Measurements from ENCODE around the gene CHCHD2. TPM values are rescaled to one million over a fixed set of nuclear protein-coding genes. Genes with fewer than 3 reads are reported as not detected.
A peak's percentile ranks its signal among the peaks of the same experiment; 100 is the strongest.

Gene CHCHD2
- total and polyA plus RNA-seq, 9 of the 15 experiments (the other 6 are each of a cell fraction or from before 2014, with no cell fraction given), result 145 to 1,044 (median 648) TPM

DNA sequence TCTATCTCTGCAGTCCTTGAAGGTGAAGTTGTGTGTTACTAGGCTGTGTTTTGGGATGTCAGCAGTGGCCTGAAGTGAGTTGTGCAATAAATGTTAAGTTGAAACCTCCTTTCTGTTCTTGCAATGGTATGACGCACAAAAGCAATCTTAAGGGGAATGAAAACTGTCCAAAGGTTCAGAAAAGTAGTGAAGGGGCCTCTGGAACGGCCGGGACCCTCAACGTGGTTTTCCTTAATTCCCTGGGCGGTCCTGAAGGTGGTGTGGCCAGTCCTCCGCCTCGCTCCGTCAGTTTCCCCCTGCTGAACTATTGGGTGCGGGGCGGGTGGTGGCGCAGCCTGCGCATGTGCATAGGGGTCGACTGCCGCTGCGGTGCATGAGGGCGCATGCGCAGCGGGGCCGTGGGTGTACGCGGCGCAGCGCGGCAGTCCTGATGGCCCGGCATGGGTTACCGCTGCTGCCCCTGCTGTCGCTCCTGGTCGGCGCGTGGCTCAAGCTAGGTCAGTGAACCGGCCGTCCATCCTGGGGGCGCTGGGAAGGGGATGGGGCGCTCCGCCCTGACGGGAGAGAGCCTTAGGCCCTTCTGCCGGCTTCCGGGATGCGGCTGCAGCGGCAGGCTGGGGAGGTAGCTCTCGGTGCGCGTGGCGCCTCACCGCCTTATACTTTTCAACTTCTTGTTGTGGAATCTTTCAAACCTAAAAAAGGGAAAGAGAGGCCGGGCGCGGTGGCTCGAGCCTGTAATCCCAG lies 42.2 kb downstream of the CHCHD2 start, which contains the start of gene SUMF2 (continued):
- TF ChIP-seq ZNF75A (CRISPR knock-in tag; IDR thresholded peaks at IDR 0.05) (no peak), ZNF830 (CRISPR knock-in tag; IDR thresholded peaks at IDR 0.05) (peak; percentile 69; the same call in 1 of the 2 replicates), PHB (CRISPR knock-in tag; IDR thresholded peaks at IDR 0.05) (peak; percentile 82; the same call in 1 of the 2 replicates), ZNF143 (CRISPR knock-in tag; IDR thresholded peaks at IDR 0.05) (no peak), CBX8 (IDR thresholded peaks at IDR 0.05; ENCODE audit: borderline replicate concordance, extremely low read depth, low read depth, low read length, poor library complexity, severe bottlenecking) (no peak), MECOM (CRISPR knock-in tag; IDR thresholded peaks at IDR 0.05) (no peak), GABPB2 (CRISPR knock-in tag; conservative IDR thresholded peaks at IDR 0.05) (no peak; the same call in 1 of the 2 replicates), FOXJ3 (CRISPR knock-in tag; IDR thresholded peaks at IDR 0.05) (no peak), U2AF1 (optimal IDR thresholded peaks at IDR 0.05; ENCODE audit: low read depth, low read length) (no peak), ZNF324 (CRISPR knock-in tag; IDR thresholded peaks at IDR 0.05) (no peak), NFIC (IDR thresholded peaks at IDR 0.05) (peak; percentile 27; the same call in 1 of the 2 replicates), SMARCA5 (IDR thresholded peaks at IDR 0.05) (no peak), TRIM28 (IDR thresholded peaks at IDR 0.05) (no peak), ZSCAN29 (IDR thresholded peaks at IDR 0.05) (no peak), MAFG (tag; conservative IDR thresholded peaks at IDR 0.05) (no peak), SPI1 (IDR thresholded peaks at IDR 0.05; ENCODE audit: borderline replicate concordance, low read depth, low read length) (no peak), NFRKB (IDR thresholded peaks at IDR 0.05; ENCODE audit: low read depth) (peak; percentile 63; the same call in 1 of the 2 replicates), HNRNPUL1 (IDR thresholded peaks at IDR 0.05; ENCODE audit: low read length) (no peak), KHSRP (IDR thresholded peaks at IDR 0.05) (no peak), NR3C1 (CRISPR knock-in tag; IDR thresholded peaks at IDR 0.05) (no peak), ZNF217 (CRISPR knock-in tag; IDR thresholded peaks at IDR 0.05) (no peak)
- TF ChIP-seq, protein P1, sequence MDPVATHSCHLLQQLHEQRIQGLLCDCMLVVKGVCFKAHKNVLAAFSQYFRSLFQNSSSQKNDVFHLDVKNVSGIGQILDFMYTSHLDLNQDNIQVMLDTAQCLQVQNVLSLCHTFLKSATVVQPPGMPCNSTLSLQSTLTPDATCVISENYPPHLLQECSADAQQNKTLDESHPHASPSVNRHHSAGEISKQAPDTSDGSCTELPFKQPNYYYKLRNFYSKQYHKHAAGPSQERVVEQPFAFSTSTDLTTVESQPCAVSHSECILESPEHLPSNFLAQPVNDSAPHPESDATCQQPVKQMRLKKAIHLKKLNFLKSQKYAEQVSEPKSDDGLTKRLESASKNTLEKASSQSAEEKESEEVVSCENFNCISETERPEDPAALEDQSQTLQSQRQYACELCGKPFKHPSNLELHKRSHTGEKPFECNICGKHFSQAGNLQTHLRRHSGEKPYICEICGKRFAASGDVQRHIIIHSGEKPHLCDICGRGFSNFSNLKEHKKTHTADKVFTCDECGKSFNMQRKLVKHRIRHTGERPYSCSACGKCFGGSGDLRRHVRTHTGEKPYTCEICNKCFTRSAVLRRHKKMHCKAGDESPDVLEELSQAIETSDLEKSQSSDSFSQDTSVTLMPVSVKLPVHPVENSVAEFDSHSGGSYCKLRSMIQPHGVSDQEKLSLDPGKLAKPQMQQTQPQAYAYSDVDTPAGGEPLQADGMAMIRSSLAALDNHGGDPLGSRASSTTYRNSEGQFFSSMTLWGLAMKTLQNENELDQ (CRISPR knock-in tag; IDR thresholded peaks at IDR 0.05; ENCODE audit: borderline replicate concordance), result no peak
- TF ChIP-seq, protein P2, sequence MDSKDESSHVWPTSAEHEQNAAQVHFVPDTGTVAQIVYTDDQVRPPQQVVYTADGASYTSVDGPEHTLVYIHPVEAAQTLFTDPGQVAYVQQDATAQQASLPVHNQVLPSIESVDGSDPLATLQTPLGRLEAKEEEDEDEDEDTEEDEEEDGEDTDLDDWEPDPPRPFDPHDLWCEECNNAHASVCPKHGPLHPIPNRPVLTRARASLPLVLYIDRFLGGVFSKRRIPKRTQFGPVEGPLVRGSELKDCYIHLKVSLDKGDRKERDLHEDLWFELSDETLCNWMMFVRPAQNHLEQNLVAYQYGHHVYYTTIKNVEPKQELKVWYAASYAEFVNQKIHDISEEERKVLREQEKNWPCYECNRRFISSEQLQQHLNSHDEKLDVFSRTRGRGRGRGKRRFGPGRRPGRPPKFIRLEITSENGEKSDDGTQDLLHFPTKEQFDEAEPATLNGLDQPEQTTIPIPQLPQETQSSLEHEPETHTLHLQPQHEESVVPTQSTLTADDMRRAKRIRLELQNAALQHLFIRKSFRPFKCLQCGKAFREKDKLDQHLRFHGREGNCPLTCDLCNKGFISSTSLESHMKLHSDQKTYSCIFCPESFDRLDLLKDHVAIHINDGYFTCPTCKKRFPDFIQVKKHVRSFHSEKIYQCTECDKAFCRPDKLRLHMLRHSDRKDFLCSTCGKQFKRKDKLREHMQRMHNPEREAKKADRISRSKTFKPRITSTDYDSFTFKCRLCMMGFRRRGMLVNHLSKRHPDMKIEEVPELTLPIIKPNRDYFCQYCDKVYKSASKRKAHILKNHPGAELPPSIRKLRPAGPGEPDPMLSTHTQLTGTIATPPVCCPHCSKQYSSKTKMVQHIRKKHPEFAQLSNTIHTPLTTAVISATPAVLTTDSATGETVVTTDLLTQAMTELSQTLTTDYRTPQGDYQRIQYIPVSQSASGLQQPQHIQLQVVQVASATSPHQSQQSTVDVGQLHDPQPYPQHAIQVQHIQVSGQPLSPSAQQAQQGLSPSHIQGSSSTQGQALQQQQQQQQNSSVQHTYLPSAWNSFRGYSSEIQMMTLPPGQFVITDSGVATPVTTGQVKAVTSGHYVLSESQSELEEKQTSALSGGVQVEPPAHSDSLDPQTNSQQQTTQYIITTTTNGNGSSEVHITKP (IDR thresholded peaks at IDR 0.05; ENCODE audit: partially characterized antibody), result no peak
- TF ChIP-seq, protein P3, sequence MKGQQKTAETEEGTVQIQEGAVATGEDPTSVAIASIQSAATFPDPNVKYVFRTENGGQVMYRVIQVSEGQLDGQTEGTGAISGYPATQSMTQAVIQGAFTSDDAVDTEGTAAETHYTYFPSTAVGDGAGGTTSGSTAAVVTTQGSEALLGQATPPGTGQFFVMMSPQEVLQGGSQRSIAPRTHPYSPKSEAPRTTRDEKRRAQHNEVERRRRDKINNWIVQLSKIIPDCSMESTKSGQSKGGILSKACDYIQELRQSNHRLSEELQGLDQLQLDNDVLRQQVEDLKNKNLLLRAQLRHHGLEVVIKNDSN (CRISPR knock-in tag; IDR thresholded peaks at IDR 0.05), result no peak

Measured in K562 (cell line).